Lung (tissue), 12 donors: ENCODE data around the gene ORC3. TPM values are rescaled to one million over a fixed set of nuclear protein-coding genes. Genes with fewer than 3 reads are reported as not detected.

Experiments used
- ATAC-seq: fragments of 200-7000 bp; cut with Tn5 transposase; one replicate; pipeline ENCODE4 v1.9.1; 2020; ENCODE audit warnings: moderate number of reproducible peaks; ENCODE audit not compliant: insufficient read depth, low FRiP score
- DNase-seq, 3 donors: peaks; one replicate each; pipeline ENCODE4 v3.0.0-alpha.2; 2013 to 2017
- H3K27ac ChIP-seq, 2 donors: one replicate each; pipeline ENCODE4 v1.5.1; 2013; ENCODE audit warnings: mild to moderate bottlenecking in 2 of 2, moderate library complexity in 2 of 2, control low read depth in 1 of 2, inconsistent platforms in 1 of 2, low read depth in 1 of 2, low read length in 1 of 2
- H3K27me3 ChIP-seq, 3 donors: one replicate each; pipeline ENCODE4 v1.5.1; 2013; ENCODE audit warnings: low read length in 2 of 3; ENCODE audit not compliant: control insufficient read depth in 3 of 3, insufficient read depth in 3 of 3
- H3K36me3 ChIP-seq, 4 donors: one replicate each; pipeline ENCODE4 v1.5.1; 2013; ENCODE audit warnings: low read length in 4 of 4, mild to moderate bottlenecking in 1 of 4, moderate library complexity in 1 of 4; ENCODE audit not compliant: control insufficient read depth in 4 of 4, insufficient read depth in 4 of 4
- H3K4me1 ChIP-seq, 5 donors: one replicate each; pipeline ENCODE4 v1.5.1; 2013; ENCODE audit warnings: low read length in 5 of 5, mild to moderate bottlenecking in 2 of 5, moderate library complexity in 1 of 5; ENCODE audit not compliant: control insufficient read depth in 5 of 5, insufficient read depth in 5 of 5
- H3K4me3 ChIP-seq: one replicate; pipeline ENCODE4 v1.5.1; 2013; ENCODE audit warnings: mild to moderate bottlenecking, control low read depth, moderate library complexity
- H3K9ac ChIP-seq, 2 donors: one replicate each; pipeline ENCODE4 v1.5.1; 2013; ENCODE audit warnings: low read length in 2 of 2, control low read depth in 1 of 2; ENCODE audit not compliant: insufficient read depth in 1 of 2
- H3K9me3 ChIP-seq, 4 donors: one replicate each; pipeline ENCODE4 v1.5.1; 2013; ENCODE audit warnings: low read length in 3 of 4, mild to moderate bottlenecking in 1 of 4, moderate library complexity in 1 of 4; ENCODE audit not compliant: control insufficient read depth in 4 of 4, insufficient read depth in 3 of 4
- CTCF ChIP-seq: IDR thresholded peaks from 2 replicates; pipeline ENCODE4 v1.5.1; 2012; ENCODE audit warnings: mild to moderate bottlenecking; ENCODE audit errors: control extremely low read depth, extremely low read depth
- WGBS, 2 donors: extraction: QIAGEN DNeasy Blood & Tissue Kit; methylation state at CpG; one replicate each; pipeline ENCODE4 v1.1.7; 2013; 5-methylcytosine and 5-hydroxymethylcytosine counted together
- polyA plus RNA-seq, 2 donors: library from polyadenylated mRNA; stranded (reverse); fragments of 200-250 nt; gene quantifications; one replicate each; pipeline ENCODE4 v1.2.1, GENCODE V29; 2013
- total RNA-seq, 2 donors: library from RNA; depleted of rRNA in 1 of 2; stranded (reverse); fragments of >200 nt in 1 of 2; gene quantifications; one replicate each; pipeline ENCODE4 v1.2.1, GENCODE V29; 2014 to 2021
- donor health status: control.
- donor health status: control.
- donor health status: Bipolar disorder and iron deficiency.
- donor health status: healthy.
- donor health status: DM: yes; HTN: yes; CAD: no.

Gene ORC3
- total and polyA plus RNA-seq, 4 donors: 12.0 to 30.3 (median 16.8) TPM

GRCh38 chr6:87574237-87574804, 15.6 kb upstream of the ORC3 start:
- H3K4me3 ChIP-seq: no peak overlapping the region
- no peaks in the 10 kb centered on the region for H3K9me3 ChIP-seq
- H3K27me3 ChIP-seq: no peaks in the 10 kb centered on the region
- DNase-seq (no peak), ATAC-seq (no peak)
- peaks cover 0 to 5% (median under 1%) of the 10 kb centered on the region in 4 donors for H3K36me3 ChIP-seq
- no peak for TF ChIP-seq CTCF
- no peak overlapping the region for H3K9ac ChIP-seq
- 47 to 48% methylated on average over 2 of the region's 2 CpGs for WGBS, 2 donors
- H3K27ac ChIP-seq: no peak overlapping the region
- H3K4me1 ChIP-seq: peaks cover 0 to 23% (median 5%) of the 10 kb centered on the region in 5 donors

GRCh38 chr6:87575423-87575822, 14.5 kb upstream of the ORC3 start:
- no peaks in the 10 kb centered on the region for H3K9me3 ChIP-seq
- ATAC-seq: no peak
- no peak for TF ChIP-seq CTCF

GRCh38 chr6:87583822-87584221, 6.1 kb upstream of the ORC3 start:
- 84 to 90% methylated on average over 4 of the region's 4 CpGs for whole genome bisulfite sequencing, 2 donors

More at GRCh38 chr6:87575423-87575822, 14.5 kb upstream of the ORC3 start:
- H3K27me3 ChIP-seq: no peaks in the 10 kb centered on the region
- peaks cover 0 to 23% (median 5%) of the 10 kb centered on the region in 5 donors for H3K4me1 ChIP-seq
- no peak overlapping the region for H3K27ac ChIP-seq
- no peak for DNase-seq
- no peak overlapping the region for H3K4me3 ChIP-seq
- H3K9ac ChIP-seq: no peak overlapping the region
- H3K36me3 ChIP-seq: peaks cover 0 to 4% (median 2%) of the 10 kb centered on the region in 4 donors
- WGBS, 2 donors: 85 to 88% methylated on average over 2 of the region's 2 CpGs

More at GRCh38 chr6:87583822-87584221, 6.1 kb upstream of the ORC3 start:
- H3K27me3 ChIP-seq: no peaks in the 10 kb centered on the region
- H3K27ac ChIP-seq: no peak overlapping the region
- peaks cover 0 to 19% (median 6%) of the 10 kb centered on the region in 5 donors for H3K4me1 ChIP-seq
- H3K9me3 ChIP-seq: no peaks in the 10 kb centered on the region
- peaks cover 3 to 12% (median 9%) of the 10 kb centered on the region in 4 donors for H3K36me3 ChIP-seq
- TF ChIP-seq CTCF: no peak
- no peak overlapping the region for H3K9ac ChIP-seq
- ATAC-seq (no peak), DNase-seq (no peak)
- no peak overlapping the region for H3K4me3 ChIP-seq
